Trophoblast cell (in vitro differentiated cells and primary cell): ENCODE results near the gene ETV3.
"Not testable (repeated sequence)": the region's sequence is repeated elsewhere in the genome, so short reads cannot be mapped to it uniquely, and the experiment has no call there.

Source experiments
- DNase-seq, 2 donors: peaks; one replicate each; pipeline ENCODE4 v3.0.0-alpha.2; 2016
- H2AFZ ChIP-seq: 2 replicates; pipeline ENCODE4 v1.6.1; 2013; ENCODE audit warnings: low read length, moderate library complexity, mild to moderate bottlenecking; ENCODE audit not compliant: insufficient read depth, poor library complexity
- H2AK5ac ChIP-seq: 2 replicates; pipeline ENCODE4 v1.6.1; 2013; ENCODE audit warnings: mild to moderate bottlenecking, low read length
- H2BK120ac ChIP-seq: 2 replicates; pipeline ENCODE4 v1.6.1; 2013; ENCODE audit warnings: low read length, mild to moderate bottlenecking, moderate library complexity; ENCODE audit not compliant: insufficient read depth, poor library complexity
- H2BK12ac ChIP-seq: 2 replicates; pipeline ENCODE4 v1.6.1; 2013; ENCODE audit warnings: mild to moderate bottlenecking, low read length, moderate library complexity
- H2BK5ac ChIP-seq: 2 replicates; pipeline ENCODE4 v1.6.1; 2013; ENCODE audit warnings: low read length, low read depth, moderate library complexity, mild to moderate bottlenecking; ENCODE audit not compliant: poor library complexity
- H3K14ac ChIP-seq: 2 replicates; pipeline ENCODE4 v1.6.1; 2013; ENCODE audit warnings: mild to moderate bottlenecking, low read length
- H3K18ac ChIP-seq: 2 replicates; pipeline ENCODE4 v1.6.1; 2013; ENCODE audit warnings: mild to moderate bottlenecking, low read length
- H3K23ac ChIP-seq: 2 replicates; pipeline ENCODE4 v1.6.1; 2013; ENCODE audit warnings: low read length
- H3K27ac ChIP-seq: 2 replicates; pipeline ENCODE4 v1.5.1; 2013; ENCODE audit warnings: low read depth, mild to moderate bottlenecking, inconsistent platforms, low read length, moderate library complexity
- H3K27me3 ChIP-seq: 2 replicates; pipeline ENCODE4 v1.6.1; 2013; ENCODE audit warnings: inconsistent platforms, mild to moderate bottlenecking, low read length, moderate library complexity; ENCODE audit not compliant: insufficient read depth
- H3K36me3 ChIP-seq, 2 experiments: 1 replicate in 1 of 2; 2 replicates in 1 of 2; pipeline ENCODE4 v1.6.1; 2013; ENCODE audit warnings: low read length in 2 of 2, mild to moderate bottlenecking in 2 of 2, moderate library complexity in 1 of 2; ENCODE audit not compliant: insufficient read depth in 2 of 2, control insufficient read depth in 1 of 2
- H3K4ac ChIP-seq: 2 replicates; pipeline ENCODE4 v1.6.1; 2013; ENCODE audit warnings: low read depth, mild to moderate bottlenecking, low read length, moderate library complexity
- H3K4me1 ChIP-seq, 2 experiments: 1 replicate in 1 of 2; 2 replicates in 1 of 2; pipeline ENCODE4 v1.6.1; 2013; ENCODE audit warnings: low read length in 2 of 2, mild to moderate bottlenecking in 2 of 2, moderate library complexity in 1 of 2; ENCODE audit not compliant: insufficient read depth in 2 of 2, control insufficient read depth in 1 of 2
- H3K4me2 ChIP-seq: 2 replicates; pipeline ENCODE4 v1.6.1; 2013; ENCODE audit warnings: inconsistent platforms, mild to moderate bottlenecking, low read length, moderate library complexity
- H3K4me3 ChIP-seq: 2 replicates; pipeline ENCODE4 v1.5.1; 2013; ENCODE audit warnings: mild to moderate bottlenecking, low read depth, low read length, inconsistent platforms
- H3K79me1 ChIP-seq: one replicate; pipeline ENCODE4 v1.6.1; 2013; ENCODE audit warnings: low read length
- H3K79me2 ChIP-seq: 2 replicates; pipeline ENCODE4 v1.6.1; 2013; ENCODE audit warnings: low read length, mild to moderate bottlenecking; ENCODE audit not compliant: control insufficient read depth, insufficient read depth, poor library complexity
- H3K9ac ChIP-seq: 2 replicates; pipeline ENCODE4 v1.6.1; 2013; ENCODE audit warnings: mild to moderate bottlenecking, low read length
- H3K9me3 ChIP-seq: 2 replicates; pipeline ENCODE4 v1.6.1; 2013; ENCODE audit warnings: low read depth, mild to moderate bottlenecking, control low read depth, inconsistent platforms, low read length; ENCODE audit not compliant: insufficient read depth
- H4K12ac ChIP-seq: 2 replicates; pipeline ENCODE4 v1.6.1; 2013; ENCODE audit warnings: low read depth, mild to moderate bottlenecking, low read length, moderate library complexity
- H4K8ac ChIP-seq: 2 replicates; pipeline ENCODE4 v1.6.1; 2013; ENCODE audit warnings: low read depth, mild to moderate bottlenecking, low read length, moderate library complexity
- H4K91ac ChIP-seq: one replicate; pipeline ENCODE4 v1.6.1; 2013; ENCODE audit warnings: low read depth, mild to moderate bottlenecking, low read length, moderate library complexity
- WGBS: extraction: QIAGEN DNeasy Blood & Tissue Kit; methylation state at CpG from one replicate; pipeline ENCODE4 v1.1.7; 2013; ENCODE audit warnings: missing lambda C conversion rate; ENCODE audit not compliant: insufficient read length, insufficient coverage; ENCODE audit errors: extremely low coverage; 5-methylcytosine and 5-hydroxymethylcytosine counted together

Gene ETV3

GRCh38 chr1:157172591-157172990, 34.4 kb upstream of the ETV3 start:
- not testable (repeated sequence) for H3K14ac ChIP-seq, H3K9ac ChIP-seq, H3K79me1 ChIP-seq, H3K18ac ChIP-seq, H4K12ac ChIP-seq, H4K91ac ChIP-seq, H3K79me2 ChIP-seq, H3K4me2 ChIP-seq, H2BK12ac ChIP-seq, H4K8ac ChIP-seq, H3K23ac ChIP-seq, H2BK5ac ChIP-seq, DNase-seq, H3K27ac ChIP-seq, H2AK5ac ChIP-seq, H3K4me1 ChIP-seq, H3K27me3 ChIP-seq, H3K36me3 ChIP-seq, H3K4ac ChIP-seq, H3K9me3 ChIP-seq, H2BK120ac ChIP-seq, H3K4me3 ChIP-seq, H2AFZ ChIP-seq
- WGBS: no CpG with 5 or more reads among the region's 2 CpGs

- H3K36me3 ChIP-seq, H3K23ac ChIP-seq, H3K79me1 ChIP-seq, H3K79me2 ChIP-seq, H4K8ac ChIP-seq, H3K18ac ChIP-seq, H3K4ac ChIP-seq, H3K4me1 ChIP-seq, H3K4me3 ChIP-seq, H3K4me2 ChIP-seq, H3K27me3 ChIP-seq, H3K27ac ChIP-seq, H4K91ac ChIP-seq, H2AK5ac ChIP-seq, H2BK5ac ChIP-seq, H2BK120ac ChIP-seq, H3K9me3 ChIP-seq, H2AFZ ChIP-seq, H4K12ac ChIP-seq, H3K14ac ChIP-seq, H2BK12ac ChIP-seq, H3K9ac ChIP-seq: not testable (repeated sequence)
- WGBS: no CpG with 5 or more reads among the region's 8 CpGs
- peak; percentile 14 to 49 for DNase-seq
Measured at GRCh38 chr1:157171903-157172503, 33.8 kb upstream of the ETV3 start.

GRCh38 chr1:157170677-157171515, 32.7 kb upstream of the ETV3 start:
- no peaks in the 10 kb centered on the region for H3K79me1 ChIP-seq
- no peak overlapping the region for H4K8ac ChIP-seq
- no peak overlapping the region for H3K4me2 ChIP-seq
- H3K23ac ChIP-seq: no peak overlapping the region
- no peaks in the 10 kb centered on the region for H3K27me3 ChIP-seq
- no peaks in the 10 kb centered on the region for H3K79me2 ChIP-seq
- H3K9ac ChIP-seq: no peak overlapping the region
- WGBS: no CpG with 5 or more reads among the region's 22 CpGs
- H2AK5ac ChIP-seq: no peak overlapping the region
- no peak overlapping the region for H3K14ac ChIP-seq
- no peak overlapping the region for H2BK5ac ChIP-seq
- no peak overlapping the region for H2BK12ac ChIP-seq
- no peak overlapping the region for H3K4me3 ChIP-seq
- H3K36me3 ChIP-seq: no peaks in the 10 kb centered on the region
- no peak overlapping the region for H2BK120ac ChIP-seq
- H3K4ac ChIP-seq: no peak overlapping the region
- no peak overlapping the region for H4K91ac ChIP-seq
- no peak overlapping the region for H4K12ac ChIP-seq
- no peaks in the 10 kb centered on the region for H3K4me1 ChIP-seq
- H3K18ac ChIP-seq: no peak overlapping the region
- peak; percentile 37 to 78 for DNase-seq
- no peak overlapping the region for H3K27ac ChIP-seq
- H2AFZ ChIP-seq: no peak overlapping the region
- peaks cover 2% of the 10 kb centered on the region for H3K9me3 ChIP-seq

- Histone ChIP-seq H4K8ac (no peak overlapping the region), H2BK120ac (no peak overlapping the region), H4K91ac (no peak overlapping the region), H3K79me1 (no peaks in the 10 kb centered on the region), H3K23ac (no peak overlapping the region), H3K14ac (no peak overlapping the region), H3K4me2 (no peak overlapping the region), H3K9ac (no peak overlapping the region), H3K4me1 (peaks cover 0 to 2% of the 10 kb centered on the region in 2 experiments), H2BK5ac (no peak overlapping the region), H3K4ac (no peak overlapping the region), H3K27me3 (no peaks in the 10 kb centered on the region), H3K9me3 (no peaks in the 10 kb centered on the region), H2AK5ac (no peak overlapping the region), H3K4me3 (no peak overlapping the region), H2BK12ac (no peak overlapping the region), H3K36me3 (no peaks in the 10 kb centered on the region), H2AFZ (no peak overlapping the region), H3K18ac (no peak overlapping the region), H3K27ac (no peak overlapping the region), H4K12ac (no peak overlapping the region), H3K79me2 (no peaks in the 10 kb centered on the region)
- WGBS: no CpG with 5 or more reads among the region's 9 CpGs
- DNase-seq: no peak
Measured at GRCh38 chr1:157168015-157168414, 29.8 kb upstream of the ETV3 start.
